HG03060 (cell line): ENCODE measurements around the gene PCGF3.
"Not testable (repeated sequence)": the region's sequence is repeated elsewhere in the genome, so short reads cannot be mapped to it uniquely, and the experiment has no call there.

Experiments used
- ATAC-seq: cut with Tn5 transposase; IDR thresholded peaks from one replicate; pipeline ENCODE4 v1.9.1; 2021; ENCODE audit warnings: low read depth, moderate number of reproducible peaks; ENCODE audit not compliant: unreplicated experiment

The PCGF3 gene

GRCh38 chr4:699816-700580 is 5.6 kb upstream of the PCGF3 start:
- no peak for ATAC-seq

- no peak for ATAC-seq
Observed at GRCh38 chr4:700587-701264, 4.9 kb upstream of the PCGF3 start.

- ATAC-seq, result no peak
Observed at GRCh38 chr4:702618-703048, 3.0 kb upstream of the PCGF3 start.

GRCh38 chr4:703336-704197 is 2.1 kb upstream of the PCGF3 start:
- no peak for ATAC-seq

- ATAC-seq, result no peak
Observed at GRCh38 chr4:704198-704891, 1.3 kb upstream of the PCGF3 start.

DNA sequence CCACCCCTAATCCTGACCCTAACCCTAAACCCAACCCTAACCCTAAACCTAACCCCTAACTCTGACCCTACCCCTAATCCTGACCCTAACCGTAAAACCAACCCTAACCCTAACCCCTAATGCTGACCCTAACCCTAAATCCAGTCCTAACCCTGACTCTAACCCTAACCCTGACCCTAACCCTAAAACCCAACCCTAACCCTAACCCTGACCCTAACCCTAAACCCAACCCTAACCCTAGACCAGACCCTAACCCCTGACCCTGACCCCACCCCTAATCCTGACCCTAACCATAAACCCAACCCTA is 708 bp upstream of the PCGF3 start:
- ATAC-seq, result no peak

- not testable (repeated sequence) for ATAC-seq
Observed at GRCh38 chr4:706083-706633, 526 bp downstream of the PCGF3 start.

- ATAC-seq, result no peak
Observed at GRCh38 chr4:706834-707598, 1.4 kb downstream of the PCGF3 start.

- ATAC-seq, result no peak
Observed at GRCh38 chr4:707929-708630, 2.4 kb downstream of the PCGF3 start.

- ATAC-seq, result no peak
Observed at GRCh38 chr4:708631-708933, 3.0 kb downstream of the PCGF3 start.

- no peak for ATAC-seq
Observed at GRCh38 chr4:709348-709747, 3.7 kb downstream of the PCGF3 start.

DNA sequence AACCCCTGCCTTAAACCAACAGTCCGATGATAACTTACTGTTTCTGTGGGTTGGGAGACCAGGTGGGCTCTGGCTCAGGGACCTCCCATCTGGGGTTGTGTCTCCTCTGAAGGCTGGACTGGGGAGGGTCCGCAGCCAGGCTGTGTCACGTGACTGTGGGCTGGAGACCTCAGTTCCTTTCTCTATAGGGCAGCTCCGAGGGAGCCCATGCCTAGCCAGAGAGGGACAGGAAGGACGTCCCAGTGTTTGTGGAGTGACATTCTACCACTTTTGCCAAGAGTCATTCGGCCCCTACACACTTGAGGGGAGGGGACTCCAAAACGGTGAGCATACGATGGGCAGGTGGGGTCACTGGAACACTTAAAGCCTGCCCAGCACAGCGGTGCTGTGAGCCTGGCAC is 4.5 kb downstream of the PCGF3 start:
- ATAC-seq, result no peak

DNA sequence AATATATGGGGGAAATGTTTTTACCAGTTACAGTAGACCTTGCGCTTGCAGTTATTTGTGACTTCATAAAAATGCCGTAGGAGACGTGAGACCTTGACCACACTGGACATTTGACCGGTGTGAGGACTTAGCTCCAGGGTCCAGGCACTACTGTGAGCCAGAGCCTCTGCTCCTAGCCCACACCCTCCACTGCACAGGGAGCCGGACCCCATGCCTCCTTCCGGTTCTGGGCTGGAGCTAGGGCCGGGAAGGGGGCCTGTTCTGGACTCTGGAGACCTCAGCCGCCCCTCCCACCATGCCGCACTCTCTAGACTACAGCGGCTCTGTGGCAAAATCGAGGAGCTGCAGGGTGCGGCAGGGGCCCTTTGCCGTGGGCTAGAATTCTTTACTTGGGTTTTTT is 5.3 kb downstream of the PCGF3 start:
- no peak for ATAC-seq

DNA sequence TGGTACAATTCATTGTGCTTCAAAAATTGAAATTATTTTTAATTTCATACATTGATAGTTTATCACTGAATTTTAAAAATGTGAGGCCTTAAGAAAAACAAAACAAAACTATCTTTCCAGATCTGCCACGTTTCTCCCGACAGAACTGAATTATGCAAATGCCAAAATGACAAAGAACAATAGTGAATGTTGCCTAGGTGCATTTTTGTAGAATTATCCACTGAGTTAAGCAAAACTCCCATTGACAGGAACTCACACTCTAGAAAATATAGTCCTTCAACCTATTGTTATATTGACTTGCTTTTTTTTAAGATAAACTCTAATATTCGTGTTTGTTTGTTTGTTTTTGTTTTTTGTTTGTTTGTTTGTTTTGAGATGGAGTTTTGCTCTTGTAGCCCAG is 6.5 kb downstream of the PCGF3 start:
- no peak for ATAC-seq

DNA sequence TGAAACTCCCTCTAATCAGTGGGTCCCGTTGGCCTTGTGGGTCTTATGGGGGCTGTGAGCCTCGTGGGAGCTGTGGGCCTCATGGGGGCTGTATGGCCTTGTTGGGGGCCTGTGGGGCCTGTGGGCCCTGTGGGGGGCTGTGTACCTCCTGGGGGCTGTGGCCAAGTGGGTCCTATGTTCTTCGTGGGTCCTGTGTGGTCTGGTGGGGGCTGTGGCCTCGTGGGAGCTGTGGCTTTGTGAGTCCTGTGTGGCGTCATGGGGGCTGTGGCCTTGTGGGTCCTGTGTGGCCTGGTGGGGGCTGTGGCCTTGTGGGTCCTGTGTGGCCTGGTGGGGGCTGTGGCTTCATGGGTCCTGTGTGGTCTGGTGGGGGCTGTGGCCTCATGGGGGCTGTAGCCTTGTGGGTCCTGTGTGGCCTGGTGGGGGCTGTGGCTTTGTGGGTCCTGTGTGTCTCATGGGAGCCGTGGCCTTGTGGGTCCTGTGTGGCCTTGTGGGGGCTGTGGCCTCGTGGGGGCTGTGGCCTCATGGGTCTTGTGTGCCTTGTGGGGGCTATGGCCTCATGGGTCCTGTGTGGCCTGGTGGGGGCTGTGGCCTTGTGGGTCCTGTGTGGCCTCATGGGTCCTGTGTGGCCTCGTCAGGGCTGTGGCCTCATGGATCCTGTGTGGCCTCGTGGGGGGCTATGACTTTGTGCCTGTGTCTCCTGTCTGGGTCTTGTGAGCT is 7.4 kb downstream of the PCGF3 start:
- ATAC-seq, result no peak

DNA sequence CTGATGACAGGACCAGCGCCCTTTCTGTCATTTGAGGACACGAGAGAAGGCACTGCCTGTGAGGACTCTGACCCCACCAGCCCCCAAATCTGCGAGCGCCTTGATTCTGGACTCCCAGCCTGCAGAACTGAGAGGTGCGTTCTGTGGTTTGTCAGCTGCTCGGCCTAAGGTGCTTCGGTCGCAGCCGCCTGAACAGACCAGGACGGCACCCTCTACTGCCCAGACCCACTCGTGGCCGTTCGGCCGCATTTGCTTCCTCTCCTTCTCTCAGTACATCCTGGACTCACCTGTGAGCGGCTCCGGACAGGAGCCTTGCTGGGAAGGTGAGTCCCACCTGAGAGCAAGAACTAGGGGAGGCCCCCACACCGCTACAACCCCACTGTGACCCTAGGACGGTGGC is 8.5 kb downstream of the PCGF3 start:
- no peak for ATAC-seq

DNA sequence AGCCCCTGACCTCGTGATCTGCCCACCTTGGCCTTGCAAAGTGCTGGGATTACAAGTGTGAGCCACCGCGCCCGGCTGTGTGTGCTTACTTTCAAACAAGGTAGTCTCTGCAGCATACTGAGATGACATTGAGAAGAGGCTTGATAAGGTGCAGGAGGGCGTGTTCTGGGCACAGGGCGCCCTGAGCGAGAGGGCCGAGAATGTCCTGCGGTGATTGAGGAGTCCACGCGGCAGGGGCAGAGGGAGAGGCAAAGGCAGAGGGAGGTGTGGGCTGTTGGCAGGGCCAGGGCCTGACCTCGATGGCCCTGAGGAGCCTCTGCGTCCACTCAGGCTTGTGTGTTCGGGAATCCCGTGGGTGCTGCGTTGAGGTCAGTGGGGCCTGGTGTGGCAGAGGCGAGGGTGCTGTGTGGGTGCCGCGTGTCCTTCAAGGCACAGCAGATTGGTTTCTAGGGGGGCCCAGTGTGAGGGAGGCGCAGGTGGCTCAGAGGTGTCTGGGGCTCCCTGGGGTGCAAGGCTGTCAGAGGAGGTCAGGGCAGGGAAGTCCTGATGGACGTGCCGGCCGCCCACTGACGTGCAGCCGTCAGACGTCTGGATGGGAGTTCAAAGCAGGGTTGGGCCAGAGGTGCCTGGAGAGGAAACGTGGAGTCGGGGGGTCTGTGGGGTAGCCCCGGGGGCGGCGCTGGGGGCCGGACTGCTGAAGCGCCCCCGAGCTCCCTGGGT is 12.1 kb downstream of the PCGF3 start:
- no peak for ATAC-seq

GRCh38 chr4:718460-718859 is 12.8 kb downstream of the PCGF3 start:
- ATAC-seq, result no peak
